ENCODE results near the gene KRTAP2-2.

GRCh38 chr17:41048441-41048840, 6.6 kb downstream of the KRTAP2-2 start:
- TF ChIP-seq POLR2A (IDR thresholded peaks at IDR 0.05; ENCODE audit: low read length): no peak
- no peak for TF ChIP-seq GATA1 (IDR thresholded peaks at IDR 0.05; ENCODE audit: low read depth, low read length)
